H54 (cell line): Measurements from ENCODE around the gene MUTYH.

Experiments used
- DNase-seq: peaks from one replicate; pipeline ENCODE4 v3.0.0; 2011; ENCODE audit warnings: low spot score, mixed read lengths; ENCODE audit not compliant: insufficient read length
- FAIRE-seq: peaks from 3 replicates; lab custom pipeline; 2011; peaks lifted over from hg19 to GRCh38; lab: Jason Lieb, UNC
- POLR2A ChIP-seq: IDR thresholded peaks from 2 replicates; pipeline ENCODE4 v1.6.1; 2011; ENCODE audit warnings: low read depth, mild to moderate bottlenecking, low read length

The MUTYH gene

GRCh38 chr1:45359882-45360513 is 19.8 kb upstream of the MUTYH start:
- no peak for DNase-seq
- TF ChIP-seq POLR2A: no peak
- FAIRE-seq: no peak

GRCh38 chr1:45356186-45356585 is 15.9 kb upstream of the MUTYH start:
- no peak for TF ChIP-seq POLR2A
- no peak for DNase-seq
- no peak for FAIRE-seq

GRCh38 chr1:45355683-45356082 is 15.4 kb upstream of the MUTYH start:
- DNase-seq: no peak
- no peak for FAIRE-seq
- no peak for TF ChIP-seq POLR2A

- FAIRE-seq (no peak), DNase-seq (no peak)
- no peak for TF ChIP-seq POLR2A
Observed at GRCh38 chr1:45354838-45355237, 14.6 kb upstream of the MUTYH start.

- no peak for DNase-seq
- no peak for FAIRE-seq
- TF ChIP-seq POLR2A: no peak
Observed at GRCh38 chr1:45353685-45354084, 13.4 kb upstream of the MUTYH start.

- TF ChIP-seq POLR2A: no peak
- FAIRE-seq (no peak), DNase-seq (no peak)
Observed at GRCh38 chr1:45351508-45351907, 11.3 kb upstream of the MUTYH start.

GRCh38 chr1:45348966-45349677 is 8.9 kb upstream of the MUTYH start:
- TF ChIP-seq POLR2A: no peak
- DNase-seq (no peak), FAIRE-seq (no peak)

GRCh38 chr1:45348609-45348965 is 8.3 kb upstream of the MUTYH start:
- FAIRE-seq: no peak
- no peak for TF ChIP-seq POLR2A
- no peak for DNase-seq

GRCh38 chr1:45348020-45348419 is 7.8 kb upstream of the MUTYH start:
- DNase-seq (no peak), FAIRE-seq (no peak)
- no peak for TF ChIP-seq POLR2A

- 0 out of 2 replicates have a peak, but pooled peaks have one; percentile 2 for TF ChIP-seq POLR2A
- FAIRE-seq: no peak
- no peak for DNase-seq
Observed at GRCh38 chr1:45346473-45346872, 6.2 kb upstream of the MUTYH start.

GRCh38 chr1:45345014-45345413 is 4.8 kb upstream of the MUTYH start:
- DNase-seq (no peak), FAIRE-seq (no peak)
- TF ChIP-seq POLR2A: no peak

- DNase-seq (no peak), FAIRE-seq (no peak)
- TF ChIP-seq POLR2A: no peak
Observed at GRCh38 chr1:45344499-45344898, 4.3 kb upstream of the MUTYH start.

- TF ChIP-seq POLR2A: no peak
- FAIRE-seq (no peak), DNase-seq (no peak)
Observed at GRCh38 chr1:45340816-45341466, 701 bp upstream of the MUTYH start.

GRCh38 chr1:45337630-45338325 is 2.5 kb downstream of the MUTYH start:
- no peak for TF ChIP-seq POLR2A
- no peak for DNase-seq
- FAIRE-seq: no peak
